Amygdala (tissue), 56 donors: ENCODE measurements around the gene CTDSP2.
"Not testable (repeated sequence)": the region's sequence is repeated elsewhere in the genome, so short reads cannot be mapped to it uniquely, and the experiment has no call there.

Source experiments
- DNase-seq, 56 donors: peaks; one replicate each; lab custom pipeline; 2025; lab: John Stamatoyannopoulos, UW

Gene CTDSP2

GRCh38 chr12:57837864-57838562, 8.5 kb downstream of the CTDSP2 start:
- DNase-seq, result no peak

- DNase-seq, result peak in 43 of 56 donors; percentile 10 to 73 (median 35)
Observed at GRCh38 chr12:57836442-57837375, 9.8 kb downstream of the CTDSP2 start.

GRCh38 chr12:57835366-57836288, 10.9 kb downstream of the CTDSP2 start:
- DNase-seq, result no peak

- no peak for DNase-seq
Observed at GRCh38 chr12:57834086-57834876, 12.2 kb downstream of the CTDSP2 start.

- DNase-seq, result no peak
Observed at GRCh38 chr12:57833672-57834071, 12.9 kb downstream of the CTDSP2 start.

- DNase-seq, result no peak
Observed at GRCh38 chr12:57832966-57833365, 13.6 kb downstream of the CTDSP2 start.

- DNase-seq, result no peak
Observed at GRCh38 chr12:57830393-57830792, 16.1 kb downstream of the CTDSP2 start.

GRCh38 chr12:57829025-57829777, 17.3 kb downstream of the CTDSP2 start:
- DNase-seq, result no peak

- DNase-seq, result no peak
Observed at GRCh38 chr12:57826966-57827365, 19.6 kb downstream of the CTDSP2 start.

- DNase-seq, result no peak
Observed at GRCh38 chr12:57826400-57826799, 20.1 kb downstream of the CTDSP2 start.

GRCh38 chr12:57825451-57825850, 21.1 kb downstream of the CTDSP2 start:
- no peak for DNase-seq

- no peak for DNase-seq
Observed at GRCh38 chr12:57823908-57824640, 22.5 kb downstream of the CTDSP2 start.

- no peak for DNase-seq
Observed at GRCh38 chr12:57823131-57823907, 23.2 kb downstream of the CTDSP2 start.

- DNase-seq, result no peak
Observed at GRCh38 chr12:57822392-57823130, 24.0 kb downstream of the CTDSP2 start.

- DNase-seq, result no peak
Observed at GRCh38 chr12:57821474-57822214, 24.9 kb downstream of the CTDSP2 start.

- not testable (repeated sequence) for DNase-seq
Observed at GRCh38 chr12:57821015-57821414, 25.5 kb downstream of the CTDSP2 start.
